ENCODE measurements around the gene ATF6. TPM values are rescaled to one million over a fixed set of nuclear protein-coding genes. Genes with fewer than 3 reads are reported as not detected.
A peak's percentile ranks its signal among the peaks of the same experiment; 100 is the strongest.

Gene ATF6
- total RNA-seq, 1 experiment from 2014 or later: 10.6 TPM

DNA sequence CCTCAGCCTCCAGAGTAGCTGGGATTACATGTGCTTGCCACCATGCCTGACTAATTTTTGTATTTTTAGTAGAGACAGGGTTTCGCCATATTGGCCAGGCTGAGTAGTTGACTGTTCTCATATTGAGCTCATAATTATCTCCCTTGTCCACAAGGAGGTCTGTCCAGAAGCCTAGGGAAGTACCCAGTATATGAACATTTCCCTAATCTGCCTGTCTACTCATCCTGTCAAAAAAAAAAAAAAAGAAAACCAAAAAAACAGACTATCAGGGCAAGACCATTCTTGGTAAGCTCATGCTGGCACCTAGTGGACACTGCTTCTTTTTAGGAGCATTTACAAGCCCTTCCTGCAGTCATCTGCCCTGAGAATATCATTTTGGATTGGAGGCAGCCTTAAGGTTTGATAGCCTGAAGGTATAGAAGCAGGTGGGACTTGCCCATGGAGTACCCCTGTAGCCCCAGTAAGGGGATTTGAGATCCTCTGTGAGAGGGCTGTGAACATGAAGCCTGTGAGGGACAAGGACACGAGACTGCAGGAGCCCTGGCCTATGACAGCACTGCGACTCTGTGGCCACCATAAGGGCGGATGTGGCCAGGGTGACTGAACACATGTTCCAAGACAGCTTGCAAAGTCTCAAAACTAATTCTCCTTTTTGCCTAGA, 27.4 kb upstream of the ATF6 start:
- Mint-ChIP-seq H3K36me3 (no peaks in the 10 kb centered on the region), H3K4me3 (no peak overlapping the region), H3K4me1 (peaks cover 39% of the 10 kb centered on the region), H3K27me3 (ENCODE audit: low read depth) (no peaks in the 10 kb centered on the region), H3K9me3 (no peaks in the 10 kb centered on the region), H3K27ac (no peak overlapping the region)
- ChIA-PET POLR2A (interaction anchor here (0.8 kb wide), 1 partner anchor 11 kb away, joined by 3 read pairs; no protein-coding TSS in a partner anchor), CTCF (interaction anchor here (0.5 to 3.2 kb wide), 16 partner anchors 10 to 318 kb away, joined by 3 to 24 read pairs (median 6); partner anchors contain the start of gene DUSP12)
- TF ChIP-seq, protein P1, sequence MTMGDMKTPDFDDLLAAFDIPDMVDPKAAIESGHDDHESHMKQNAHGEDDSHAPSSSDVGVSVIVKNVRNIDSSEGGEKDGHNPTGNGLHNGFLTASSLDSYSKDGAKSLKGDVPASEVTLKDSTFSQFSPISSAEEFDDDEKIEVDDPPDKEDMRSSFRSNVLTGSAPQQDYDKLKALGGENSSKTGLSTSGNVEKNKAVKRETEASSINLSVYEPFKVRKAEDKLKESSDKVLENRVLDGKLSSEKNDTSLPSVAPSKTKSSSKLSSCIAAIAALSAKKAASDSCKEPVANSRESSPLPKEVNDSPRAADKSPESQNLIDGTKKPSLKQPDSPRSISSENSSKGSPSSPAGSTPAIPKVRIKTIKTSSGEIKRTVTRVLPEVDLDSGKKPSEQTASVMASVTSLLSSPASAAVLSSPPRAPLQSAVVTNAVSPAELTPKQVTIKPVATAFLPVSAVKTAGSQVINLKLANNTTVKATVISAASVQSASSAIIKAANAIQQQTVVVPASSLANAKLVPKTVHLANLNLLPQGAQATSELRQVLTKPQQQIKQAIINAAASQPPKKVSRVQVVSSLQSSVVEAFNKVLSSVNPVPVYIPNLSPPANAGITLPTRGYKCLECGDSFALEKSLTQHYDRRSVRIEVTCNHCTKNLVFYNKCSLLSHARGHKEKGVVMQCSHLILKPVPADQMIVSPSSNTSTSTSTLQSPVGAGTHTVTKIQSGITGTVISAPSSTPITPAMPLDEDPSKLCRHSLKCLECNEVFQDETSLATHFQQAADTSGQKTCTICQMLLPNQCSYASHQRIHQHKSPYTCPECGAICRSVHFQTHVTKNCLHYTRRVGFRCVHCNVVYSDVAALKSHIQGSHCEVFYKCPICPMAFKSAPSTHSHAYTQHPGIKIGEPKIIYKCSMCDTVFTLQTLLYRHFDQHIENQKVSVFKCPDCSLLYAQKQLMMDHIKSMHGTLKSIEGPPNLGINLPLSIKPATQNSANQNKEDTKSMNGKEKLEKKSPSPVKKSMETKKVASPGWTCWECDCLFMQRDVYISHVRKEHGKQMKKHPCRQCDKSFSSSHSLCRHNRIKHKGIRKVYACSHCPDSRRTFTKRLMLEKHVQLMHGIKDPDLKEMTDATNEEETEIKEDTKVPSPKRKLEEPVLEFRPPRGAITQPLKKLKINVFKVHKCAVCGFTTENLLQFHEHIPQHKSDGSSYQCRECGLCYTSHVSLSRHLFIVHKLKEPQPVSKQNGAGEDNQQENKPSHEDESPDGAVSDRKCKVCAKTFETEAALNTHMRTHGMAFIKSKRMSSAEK (CRISPR knock-in tag; IDR thresholded peaks at IDR 0.05; ENCODE audit: borderline replicate concordance): no peak
- no peak for TF ChIP-seq MYBL2 (CRISPR knock-in tag; IDR thresholded peaks at IDR 0.05)
- TF ChIP-seq ESRRA (CRISPR knock-in tag; IDR thresholded peaks at IDR 0.05; ENCODE audit: borderline replicate concordance): no peak
- TF ChIP-seq, protein P2, sequence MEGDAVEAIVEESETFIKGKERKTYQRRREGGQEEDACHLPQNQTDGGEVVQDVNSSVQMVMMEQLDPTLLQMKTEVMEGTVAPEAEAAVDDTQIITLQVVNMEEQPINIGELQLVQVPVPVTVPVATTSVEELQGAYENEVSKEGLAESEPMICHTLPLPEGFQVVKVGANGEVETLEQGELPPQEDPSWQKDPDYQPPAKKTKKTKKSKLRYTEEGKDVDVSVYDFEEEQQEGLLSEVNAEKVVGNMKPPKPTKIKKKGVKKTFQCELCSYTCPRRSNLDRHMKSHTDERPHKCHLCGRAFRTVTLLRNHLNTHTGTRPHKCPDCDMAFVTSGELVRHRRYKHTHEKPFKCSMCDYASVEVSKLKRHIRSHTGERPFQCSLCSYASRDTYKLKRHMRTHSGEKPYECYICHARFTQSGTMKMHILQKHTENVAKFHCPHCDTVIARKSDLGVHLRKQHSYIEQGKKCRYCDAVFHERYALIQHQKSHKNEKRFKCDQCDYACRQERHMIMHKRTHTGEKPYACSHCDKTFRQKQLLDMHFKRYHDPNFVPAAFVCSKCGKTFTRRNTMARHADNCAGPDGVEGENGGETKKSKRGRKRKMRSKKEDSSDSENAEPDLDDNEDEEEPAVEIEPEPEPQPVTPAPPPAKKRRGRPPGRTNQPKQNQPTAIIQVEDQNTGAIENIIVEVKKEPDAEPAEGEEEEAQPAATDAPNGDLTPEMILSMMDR (IDR thresholded peaks at IDR 0.05): no peak
- TF ChIP-seq, protein P3, sequence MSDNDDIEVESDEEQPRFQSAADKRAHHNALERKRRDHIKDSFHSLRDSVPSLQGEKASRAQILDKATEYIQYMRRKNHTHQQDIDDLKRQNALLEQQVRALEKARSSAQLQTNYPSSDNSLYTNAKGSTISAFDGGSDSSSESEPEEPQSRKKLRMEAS (CRISPR knock-in tag; IDR thresholded peaks at IDR 0.05): no peak
- no peak for TF ChIP-seq ZNF396 (CRISPR knock-in tag; IDR thresholded peaks at IDR 0.05; ENCODE audit: borderline replicate concordance)
- TF ChIP-seq JUN (CRISPR knock-in tag; IDR thresholded peaks at IDR 0.05): no peak
- TF ChIP-seq, protein P4, sequence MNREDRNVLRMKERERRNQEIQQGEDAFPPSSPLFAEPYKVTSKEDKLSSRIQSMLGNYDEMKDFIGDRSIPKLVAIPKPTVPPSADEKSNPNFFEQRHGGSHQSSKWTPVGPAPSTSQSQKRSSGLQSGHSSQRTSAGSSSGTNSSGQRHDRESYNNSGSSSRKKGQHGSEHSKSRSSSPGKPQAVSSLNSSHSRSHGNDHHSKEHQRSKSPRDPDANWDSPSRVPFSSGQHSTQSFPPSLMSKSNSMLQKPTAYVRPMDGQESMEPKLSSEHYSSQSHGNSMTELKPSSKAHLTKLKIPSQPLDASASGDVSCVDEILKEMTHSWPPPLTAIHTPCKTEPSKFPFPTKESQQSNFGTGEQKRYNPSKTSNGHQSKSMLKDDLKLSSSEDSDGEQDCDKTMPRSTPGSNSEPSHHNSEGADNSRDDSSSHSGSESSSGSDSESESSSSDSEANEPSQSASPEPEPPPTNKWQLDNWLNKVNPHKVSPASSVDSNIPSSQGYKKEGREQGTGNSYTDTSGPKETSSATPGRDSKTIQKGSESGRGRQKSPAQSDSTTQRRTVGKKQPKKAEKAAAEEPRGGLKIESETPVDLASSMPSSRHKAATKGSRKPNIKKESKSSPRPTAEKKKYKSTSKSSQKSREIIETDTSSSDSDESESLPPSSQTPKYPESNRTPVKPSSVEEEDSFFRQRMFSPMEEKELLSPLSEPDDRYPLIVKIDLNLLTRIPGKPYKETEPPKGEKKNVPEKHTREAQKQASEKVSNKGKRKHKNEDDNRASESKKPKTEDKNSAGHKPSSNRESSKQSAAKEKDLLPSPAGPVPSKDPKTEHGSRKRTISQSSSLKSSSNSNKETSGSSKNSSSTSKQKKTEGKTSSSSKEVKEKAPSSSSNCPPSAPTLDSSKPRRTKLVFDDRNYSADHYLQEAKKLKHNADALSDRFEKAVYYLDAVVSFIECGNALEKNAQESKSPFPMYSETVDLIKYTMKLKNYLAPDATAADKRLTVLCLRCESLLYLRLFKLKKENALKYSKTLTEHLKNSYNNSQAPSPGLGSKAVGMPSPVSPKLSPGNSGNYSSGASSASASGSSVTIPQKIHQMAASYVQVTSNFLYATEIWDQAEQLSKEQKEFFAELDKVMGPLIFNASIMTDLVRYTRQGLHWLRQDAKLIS (CRISPR knock-in tag; IDR thresholded peaks at IDR 0.05; ENCODE audit: borderline replicate concordance): no peak
- TF ChIP-seq, protein P5, sequence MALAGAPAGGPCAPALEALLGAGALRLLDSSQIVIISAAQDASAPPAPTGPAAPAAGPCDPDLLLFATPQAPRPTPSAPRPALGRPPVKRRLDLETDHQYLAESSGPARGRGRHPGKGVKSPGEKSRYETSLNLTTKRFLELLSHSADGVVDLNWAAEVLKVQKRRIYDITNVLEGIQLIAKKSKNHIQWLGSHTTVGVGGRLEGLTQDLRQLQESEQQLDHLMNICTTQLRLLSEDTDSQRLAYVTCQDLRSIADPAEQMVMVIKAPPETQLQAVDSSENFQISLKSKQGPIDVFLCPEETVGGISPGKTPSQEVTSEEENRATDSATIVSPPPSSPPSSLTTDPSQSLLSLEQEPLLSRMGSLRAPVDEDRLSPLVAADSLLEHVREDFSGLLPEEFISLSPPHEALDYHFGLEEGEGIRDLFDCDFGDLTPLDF (CRISPR knock-in tag; IDR thresholded peaks at IDR 0.05): no peak
- TF ChIP-seq, protein P6, sequence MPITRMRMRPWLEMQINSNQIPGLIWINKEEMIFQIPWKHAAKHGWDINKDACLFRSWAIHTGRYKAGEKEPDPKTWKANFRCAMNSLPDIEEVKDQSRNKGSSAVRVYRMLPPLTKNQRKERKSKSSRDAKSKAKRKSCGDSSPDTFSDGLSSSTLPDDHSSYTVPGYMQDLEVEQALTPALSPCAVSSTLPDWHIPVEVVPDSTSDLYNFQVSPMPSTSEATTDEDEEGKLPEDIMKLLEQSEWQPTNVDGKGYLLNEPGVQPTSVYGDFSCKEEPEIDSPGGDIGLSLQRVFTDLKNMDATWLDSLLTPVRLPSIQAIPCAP (CRISPR knock-in tag; IDR thresholded peaks at IDR 0.05): no peak
- no peak for TF ChIP-seq CREB1 (CRISPR knock-in tag; IDR thresholded peaks at IDR 0.05)
- TF ChIP-seq, protein P7, sequence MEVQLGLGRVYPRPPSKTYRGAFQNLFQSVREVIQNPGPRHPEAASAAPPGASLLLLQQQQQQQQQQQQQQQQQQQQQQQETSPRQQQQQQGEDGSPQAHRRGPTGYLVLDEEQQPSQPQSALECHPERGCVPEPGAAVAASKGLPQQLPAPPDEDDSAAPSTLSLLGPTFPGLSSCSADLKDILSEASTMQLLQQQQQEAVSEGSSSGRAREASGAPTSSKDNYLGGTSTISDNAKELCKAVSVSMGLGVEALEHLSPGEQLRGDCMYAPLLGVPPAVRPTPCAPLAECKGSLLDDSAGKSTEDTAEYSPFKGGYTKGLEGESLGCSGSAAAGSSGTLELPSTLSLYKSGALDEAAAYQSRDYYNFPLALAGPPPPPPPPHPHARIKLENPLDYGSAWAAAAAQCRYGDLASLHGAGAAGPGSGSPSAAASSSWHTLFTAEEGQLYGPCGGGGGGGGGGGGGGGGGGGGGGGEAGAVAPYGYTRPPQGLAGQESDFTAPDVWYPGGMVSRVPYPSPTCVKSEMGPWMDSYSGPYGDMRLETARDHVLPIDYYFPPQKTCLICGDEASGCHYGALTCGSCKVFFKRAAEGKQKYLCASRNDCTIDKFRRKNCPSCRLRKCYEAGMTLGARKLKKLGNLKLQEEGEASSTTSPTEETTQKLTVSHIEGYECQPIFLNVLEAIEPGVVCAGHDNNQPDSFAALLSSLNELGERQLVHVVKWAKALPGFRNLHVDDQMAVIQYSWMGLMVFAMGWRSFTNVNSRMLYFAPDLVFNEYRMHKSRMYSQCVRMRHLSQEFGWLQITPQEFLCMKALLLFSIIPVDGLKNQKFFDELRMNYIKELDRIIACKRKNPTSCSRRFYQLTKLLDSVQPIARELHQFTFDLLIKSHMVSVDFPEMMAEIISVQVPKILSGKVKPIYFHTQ (CRISPR knock-in tag; IDR thresholded peaks at IDR 0.05): no peak
- DNase-seq (ENCODE audit: low spot score): peak; percentile 22
- ATAC-seq: peak; percentile 55

All from WTC11 (cell line).